ENCODE data around the gene CMC4.

CMC4 gene

DNA sequence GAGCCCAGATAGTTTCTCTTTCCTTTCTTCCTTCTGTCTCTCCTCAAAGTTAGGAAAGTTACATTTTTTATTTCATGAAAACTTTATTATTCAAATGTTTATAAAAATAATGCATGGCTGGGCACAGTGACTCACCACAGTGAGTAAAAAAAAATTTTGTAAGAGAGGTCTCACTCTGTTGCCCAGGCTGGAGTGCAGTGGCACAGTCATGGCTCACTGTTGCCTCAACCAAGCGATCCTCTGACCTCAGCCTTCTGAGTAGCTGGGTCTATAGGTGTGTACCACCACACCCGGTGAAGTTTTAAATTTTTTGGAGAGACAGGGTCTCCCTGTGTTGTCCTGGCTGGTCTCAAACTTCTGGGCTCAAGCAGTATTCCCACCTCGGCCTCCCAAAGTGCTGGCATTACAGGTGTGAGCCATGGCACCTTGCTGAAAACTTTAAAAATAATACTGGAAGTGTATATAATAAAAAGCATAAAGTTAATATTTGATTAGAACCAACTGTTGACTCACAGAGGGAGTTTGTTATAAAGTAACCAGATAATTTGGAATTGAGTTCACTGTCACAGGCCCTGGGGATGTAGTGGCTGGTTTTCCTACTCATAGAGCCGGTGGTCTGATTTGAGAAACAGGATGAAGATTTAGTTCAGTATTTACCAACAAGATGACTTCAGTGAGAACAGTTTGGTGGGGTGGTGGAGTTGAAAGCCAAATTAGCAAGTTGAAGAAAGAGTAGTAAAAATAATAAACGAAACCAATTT, 18.0 kb downstream of the CMC4 start:
- no peak overlapping the region for H3K27ac ChIP-seq
- no peak for TF ChIP-seq ZFX (IDR thresholded peaks at IDR 0.05; ENCODE audit: borderline replicate concordance)
- TF ChIP-seq, protein P1, sequence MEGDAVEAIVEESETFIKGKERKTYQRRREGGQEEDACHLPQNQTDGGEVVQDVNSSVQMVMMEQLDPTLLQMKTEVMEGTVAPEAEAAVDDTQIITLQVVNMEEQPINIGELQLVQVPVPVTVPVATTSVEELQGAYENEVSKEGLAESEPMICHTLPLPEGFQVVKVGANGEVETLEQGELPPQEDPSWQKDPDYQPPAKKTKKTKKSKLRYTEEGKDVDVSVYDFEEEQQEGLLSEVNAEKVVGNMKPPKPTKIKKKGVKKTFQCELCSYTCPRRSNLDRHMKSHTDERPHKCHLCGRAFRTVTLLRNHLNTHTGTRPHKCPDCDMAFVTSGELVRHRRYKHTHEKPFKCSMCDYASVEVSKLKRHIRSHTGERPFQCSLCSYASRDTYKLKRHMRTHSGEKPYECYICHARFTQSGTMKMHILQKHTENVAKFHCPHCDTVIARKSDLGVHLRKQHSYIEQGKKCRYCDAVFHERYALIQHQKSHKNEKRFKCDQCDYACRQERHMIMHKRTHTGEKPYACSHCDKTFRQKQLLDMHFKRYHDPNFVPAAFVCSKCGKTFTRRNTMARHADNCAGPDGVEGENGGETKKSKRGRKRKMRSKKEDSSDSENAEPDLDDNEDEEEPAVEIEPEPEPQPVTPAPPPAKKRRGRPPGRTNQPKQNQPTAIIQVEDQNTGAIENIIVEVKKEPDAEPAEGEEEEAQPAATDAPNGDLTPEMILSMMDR (IDR thresholded peaks at IDR 0.05), result no peak

DNA sequence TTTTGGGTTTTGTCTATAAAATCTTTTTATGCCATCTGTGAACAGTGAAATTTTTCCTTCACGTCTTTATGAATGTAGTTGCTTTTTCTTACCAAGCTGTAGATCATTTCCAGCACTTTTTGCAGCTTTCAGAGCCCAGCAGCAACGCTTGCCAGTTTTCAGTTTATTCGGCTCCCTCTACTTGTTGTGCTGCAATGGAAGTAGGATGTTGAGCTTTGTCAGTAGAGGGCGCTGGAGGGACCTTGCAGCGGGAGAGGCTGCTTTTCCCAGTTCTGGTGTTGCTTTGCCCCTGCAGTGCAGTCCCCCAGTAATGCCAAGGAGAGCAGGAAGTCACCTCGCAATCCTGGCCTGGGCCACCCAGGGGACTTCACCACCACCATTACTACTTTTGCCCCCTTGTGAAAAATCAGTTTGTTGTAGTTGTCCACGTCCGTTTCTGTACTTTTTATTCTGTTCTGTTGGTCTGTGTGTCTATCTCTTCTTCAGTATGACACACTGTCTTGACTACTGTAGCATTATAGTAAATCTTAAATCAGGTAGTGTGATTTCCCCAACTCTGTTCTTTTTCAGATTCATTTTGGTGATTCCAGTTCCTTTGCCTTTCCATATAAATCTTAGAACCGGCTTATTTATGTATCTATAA, 21.8 kb downstream of the CMC4 start:
- no peak overlapping the region for H3K27ac ChIP-seq
- TF ChIP-seq, protein P1 (IDR thresholded peaks at IDR 0.05), result peak; percentile 79
- no peak for TF ChIP-seq ZFX (IDR thresholded peaks at IDR 0.05; ENCODE audit: borderline replicate concordance)

DNA sequence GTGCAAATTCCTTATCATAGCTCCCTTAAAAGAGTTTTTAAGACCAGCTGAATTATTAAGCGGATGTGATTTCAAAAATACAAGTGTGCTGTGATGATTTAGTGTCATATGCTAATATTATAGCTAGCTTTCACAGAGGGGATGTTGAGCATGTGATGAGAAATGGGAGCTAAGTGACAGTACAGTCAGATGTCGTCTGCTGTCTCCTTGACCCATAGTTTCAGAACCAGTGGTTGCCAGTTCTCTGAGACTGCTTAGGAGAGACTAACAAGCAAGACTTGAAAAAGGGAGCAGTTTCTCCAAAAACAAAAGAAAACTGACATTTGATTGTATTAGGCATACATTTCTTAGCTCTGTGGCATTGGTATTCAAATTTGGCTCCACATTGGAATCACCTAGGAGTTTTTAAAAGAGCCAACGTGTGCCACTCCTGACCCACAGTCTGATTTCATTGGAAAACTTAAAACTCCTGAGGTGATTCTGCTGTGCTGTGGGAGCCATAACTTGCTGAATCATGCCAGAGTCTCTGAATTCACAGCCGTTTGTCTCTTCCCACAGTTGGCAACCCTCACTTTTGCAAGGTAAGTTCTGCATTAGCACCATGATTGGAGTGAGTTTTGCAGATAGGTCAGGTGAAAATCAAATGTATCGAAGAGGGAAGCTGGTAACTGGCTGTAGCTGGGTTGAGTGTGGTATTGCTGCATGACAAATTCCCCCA, 24.0 kb downstream of the CMC4 start:
- no peak overlapping the region for H3K27ac ChIP-seq

DNA sequence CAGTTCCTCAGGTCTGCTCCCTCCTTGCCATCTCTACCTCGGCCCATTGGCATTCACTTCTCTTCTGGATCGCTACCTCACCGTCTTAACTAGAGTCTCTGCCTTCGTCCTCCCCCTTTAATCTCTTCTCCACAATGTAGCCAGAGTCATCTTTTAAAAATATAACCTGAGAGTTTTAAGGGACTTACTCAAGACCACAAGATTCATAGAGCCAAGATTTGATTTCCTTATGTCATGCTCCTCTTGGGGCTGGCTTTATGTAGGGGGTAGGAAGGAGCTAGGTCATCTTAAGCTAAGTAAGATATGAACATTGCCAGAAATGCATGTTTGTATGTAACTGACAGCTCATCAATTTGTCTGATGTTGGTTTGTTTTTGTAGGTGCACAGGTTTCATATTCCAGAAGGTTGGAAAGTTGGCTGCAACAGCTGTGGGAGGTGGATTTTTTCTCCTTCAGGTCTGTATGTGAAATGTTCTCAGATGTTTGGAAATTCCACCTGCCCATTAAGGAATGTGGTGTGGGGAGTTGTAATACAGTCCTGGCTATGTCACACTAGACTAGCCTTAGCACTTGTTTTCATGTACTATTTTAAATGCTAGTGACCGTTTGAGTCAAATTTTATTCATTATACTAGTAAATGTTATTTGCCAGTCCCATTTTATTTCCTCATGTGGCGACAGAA, 24.7 kb downstream of the CMC4 start:
- no peak overlapping the region for H3K27ac ChIP-seq
- no peak for TF ChIP-seq ZFX (IDR thresholded peaks at IDR 0.05; ENCODE audit: borderline replicate concordance)
- TF ChIP-seq, protein P1 (IDR thresholded peaks at IDR 0.05), result no peak

More for the DNA sequence above, 24.0 kb downstream of the CMC4 start:
- TF ChIP-seq, protein P1 (IDR thresholded peaks at IDR 0.05), result no peak
- TF ChIP-seq ZFX (IDR thresholded peaks at IDR 0.05; ENCODE audit: borderline replicate concordance), result no peak

DNA sequence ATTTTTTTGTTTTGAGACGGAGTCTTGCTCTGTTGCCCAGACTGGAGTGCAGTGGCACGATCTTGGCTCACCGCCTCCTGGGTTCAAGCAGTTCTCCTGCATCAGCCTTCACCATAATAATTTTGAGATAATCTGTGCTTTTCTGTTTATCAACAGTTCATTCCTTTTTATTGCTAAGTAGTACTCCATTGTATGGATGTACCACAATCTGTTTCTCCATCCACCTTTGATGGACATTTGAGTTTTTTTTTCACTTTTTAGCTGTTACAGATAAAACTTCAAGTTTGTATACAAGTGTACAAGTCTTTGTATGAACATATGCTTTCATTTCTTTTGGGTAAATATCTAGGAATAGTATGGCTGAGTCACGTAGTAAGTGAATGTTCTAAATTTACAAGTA, 35.2 kb downstream of the CMC4 start:
- H3K27ac ChIP-seq, result no peak overlapping the region
- no peak for TF ChIP-seq ZFX (IDR thresholded peaks at IDR 0.05; ENCODE audit: borderline replicate concordance)
- TF ChIP-seq, protein P1 (IDR thresholded peaks at IDR 0.05), result no peak

DNA sequence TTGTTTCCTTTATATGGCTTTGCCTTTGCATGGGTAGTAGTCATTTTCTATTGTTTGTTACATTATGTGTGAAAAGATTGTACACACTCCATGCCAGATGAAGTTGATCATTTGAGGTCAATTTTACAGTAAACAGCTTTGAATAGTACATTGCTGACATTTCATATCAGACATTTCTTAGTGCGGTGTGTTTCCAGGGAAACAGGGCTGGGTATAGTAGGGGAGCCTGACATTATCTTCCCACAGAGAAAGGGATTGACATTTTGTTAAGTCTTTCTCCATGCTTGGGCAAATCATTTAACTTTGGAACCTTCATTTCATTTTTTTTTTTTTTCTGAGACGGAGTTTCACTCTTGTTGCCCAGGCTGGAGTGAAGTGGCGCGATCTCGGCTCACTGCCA, 39.3 kb downstream of the CMC4 start:
- no peak overlapping the region for H3K27ac ChIP-seq
- TF ChIP-seq, protein P1 (IDR thresholded peaks at IDR 0.05), result no peak
- TF ChIP-seq ZFX (IDR thresholded peaks at IDR 0.05; ENCODE audit: borderline replicate concordance), result no peak
